COLO829 (cell line): ENCODE data around the gene SYNE2.
"Not testable (repeated sequence)": the region's sequence is repeated elsewhere in the genome, so short reads cannot be mapped to it uniquely, and the experiment has no call there.

ENCODE experiments used
- DNase-seq: peaks from one replicate; pipeline ENCODE4 v3.0.0; 2012; ENCODE audit warnings: low spot score

SYNE2 gene

GRCh38 chr14:64118892-64119291, 266.1 kb downstream of the SYNE2 start:
- no peak for DNase-seq

- DNase-seq, result no peak
Observed at GRCh38 chr14:64119500-64119899, 266.7 kb downstream of the SYNE2 start.

- DNase-seq, result no peak
Observed at GRCh38 chr14:64119980-64120379, 267.2 kb downstream of the SYNE2 start.

GRCh38 chr14:64123241-64123822, 270.5 kb downstream of the SYNE2 start:
- DNase-seq, result no peak

GRCh38 chr14:64125270-64125669, 272.5 kb downstream of the SYNE2 start:
- DNase-seq, result no peak

GRCh38 chr14:64126548-64126947, 273.7 kb downstream of the SYNE2 start:
- no peak for DNase-seq

- DNase-seq, result no peak
Observed at GRCh38 chr14:64137657-64138290, 285.0 kb downstream of the SYNE2 start.

- DNase-seq, result no peak
Observed at GRCh38 chr14:64147126-64147790, 294.5 kb downstream of the SYNE2 start.

GRCh38 chr14:64149921-64150320, 297.1 kb downstream of the SYNE2 start:
- no peak for DNase-seq

GRCh38 chr14:64158608-64159007, 305.8 kb downstream of the SYNE2 start:
- no peak for DNase-seq

- no peak for DNase-seq
Observed at GRCh38 chr14:64159588-64159987, 306.8 kb downstream of the SYNE2 start.

GRCh38 chr14:64170181-64170580, 317.4 kb downstream of the SYNE2 start:
- no peak for DNase-seq

- no peak for DNase-seq
Observed at GRCh38 chr14:64174922-64175782, 322.3 kb downstream of the SYNE2 start.

- no peak for DNase-seq
Observed at GRCh38 chr14:64176330-64176729, 323.5 kb downstream of the SYNE2 start.

GRCh38 chr14:64178814-64179213, 326.0 kb downstream of the SYNE2 start:
- no peak for DNase-seq

- not testable (repeated sequence) for DNase-seq
Observed at GRCh38 chr14:64182908-64183307, 330.1 kb downstream of the SYNE2 start.

GRCh38 chr14:64184103-64184729, 331.4 kb downstream of the SYNE2 start:
- no peak for DNase-seq

- no peak for DNase-seq
Observed at GRCh38 chr14:64185184-64185583, 332.4 kb downstream of the SYNE2 start.

- DNase-seq, result no peak
Observed at GRCh38 chr14:64186231-64187129, 333.7 kb downstream of the SYNE2 start.

GRCh38 chr14:64187331-64187730, 334.5 kb downstream of the SYNE2 start:
- no peak for DNase-seq

- DNase-seq, result no peak
Observed at GRCh38 chr14:64190974-64191502, 338.2 kb downstream of the SYNE2 start.
